HAP-1 (cell line): ENCODE results near the gene DKC1.
A peak's percentile ranks its signal among the peaks of the same experiment; 100 is the strongest.

Experiments used
- DNase-seq, 2 experiments: peaks; one replicate each; pipeline ENCODE4 v3.0.0-alpha.2; 2016 to 2020; ENCODE audit warnings: low spot score in 2 of 2
- H3K27me3 ChIP-seq: fragments of 250-450 bp; sonication (Bioruptor Pico); 2 replicates; pipeline ENCODE4 v1.5.1; 2020; ENCODE audit warnings: low read depth, mild to moderate bottlenecking, moderate library complexity
- H3K36me3 ChIP-seq: fragments of 250-450 bp; sonication (Bioruptor Pico); replicated peaks from 2 replicates; pipeline ENCODE4 v1.5.1; 2020; ENCODE audit warnings: mild to moderate bottlenecking
- H3K4me1 ChIP-seq: fragments of 250-450 bp; sonication (Bioruptor Pico); 2 replicates; pipeline ENCODE4 v1.5.1; 2020; ENCODE audit warnings: mild to moderate bottlenecking
- H3K4me3 ChIP-seq: fragments of 250-450 bp; sonication (Bioruptor Pico); 2 replicates; pipeline ENCODE4 v1.5.1; 2020; ENCODE audit warnings: mild to moderate bottlenecking, moderate library complexity
- H3K9me3 ChIP-seq: fragments of 250-450 bp; sonication (Bioruptor Pico); 2 replicates; pipeline ENCODE4 v1.5.1; 2020; ENCODE audit warnings: mild to moderate bottlenecking, moderate library complexity
- in situ Hi-C: fragments of 300-500 bp; cut with MboI; formaldehyde crosslinking; loops from 3 replicates; pipeline ENCODE4 v1.14.3; 2020; ENCODE audit warnings: low sequenced_read_pairs, inconsistent platforms, mixed read lengths

DKC1 gene

GRCh38 chrX:154785716-154786115, 23.1 kb downstream of the DKC1 start:
- Histone ChIP-seq H3K4me3 (no peak overlapping the region), H3K27me3 (no peaks in the 10 kb centered on the region), H3K9me3 (no peaks in the 10 kb centered on the region), H3K36me3 (no peaks in the 10 kb centered on the region; the same call in 1 of the 2 replicates), H3K4me1 (peaks cover 4% of the 10 kb centered on the region)
- in situ Hi-C loops, result no loop called here
- no peak for DNase-seq

- Histone ChIP-seq H3K27me3 (no peaks in the 10 kb centered on the region), H3K36me3 (no peaks in the 10 kb centered on the region; the same call in 1 of the 2 replicates), H3K9me3 (no peaks in the 10 kb centered on the region), H3K4me1 (peaks cover 4% of the 10 kb centered on the region), H3K4me3 (no peak overlapping the region)
- DNase-seq, result no peak
- in situ Hi-C loops, result no loop called here
Measured at GRCh38 chrX:154791467-154791866, 28.8 kb downstream of the DKC1 start.

GRCh38 chrX:154791939-154792338, 29.3 kb downstream of the DKC1 start:
- Histone ChIP-seq H3K27me3 (no peaks in the 10 kb centered on the region), H3K4me1 (peaks cover 4% of the 10 kb centered on the region), H3K4me3 (no peak overlapping the region), H3K36me3 (no peaks in the 10 kb centered on the region; the same call in 1 of the 2 replicates), H3K9me3 (no peaks in the 10 kb centered on the region)
- DNase-seq, result no peak
- in situ Hi-C loops, result no loop called here

GRCh38 chrX:154793084-154793795, 30.6 kb downstream of the DKC1 start:
- H3K4me3 ChIP-seq, result no peak overlapping the region
- H3K27me3 ChIP-seq, result no peaks in the 10 kb centered on the region
- no peaks in the 10 kb centered on the region; the same call in 1 of the 2 replicates for H3K36me3 ChIP-seq
- peaks cover 4% of the 10 kb centered on the region for H3K4me1 ChIP-seq
- no peak for DNase-seq
- in situ Hi-C loops, result no loop called here
- H3K9me3 ChIP-seq, result no peaks in the 10 kb centered on the region

- in situ Hi-C loops, result no loop called here
- no peaks in the 10 kb centered on the region for H3K9me3 ChIP-seq
- H3K36me3 ChIP-seq, result no peaks in the 10 kb centered on the region
- H3K4me1 ChIP-seq, result peaks cover 9% of the 10 kb centered on the region
- H3K27me3 ChIP-seq, result no peaks in the 10 kb centered on the region
- no peak overlapping the region for H3K4me3 ChIP-seq
- DNase-seq, result no peak
Measured at GRCh38 chrX:154795016-154795415, 32.4 kb downstream of the DKC1 start.

GRCh38 chrX:154797006-154797405, 34.3 kb downstream of the DKC1 start:
- in situ Hi-C loops, result no loop called here
- Histone ChIP-seq H3K27me3 (no peaks in the 10 kb centered on the region), H3K4me1 (peaks cover 12% of the 10 kb centered on the region), H3K36me3 (no peaks in the 10 kb centered on the region), H3K9me3 (no peaks in the 10 kb centered on the region), H3K4me3 (no peak overlapping the region)
- DNase-seq, result no peak

GRCh38 chrX:154799556-154800348, 37.1 kb downstream of the DKC1 start:
- DNase-seq, result peak; percentile 41 to 74
- no peak overlapping the region for H3K4me3 ChIP-seq
- H3K9me3 ChIP-seq, result no peaks in the 10 kb centered on the region
- H3K27me3 ChIP-seq, result no peaks in the 10 kb centered on the region
- in situ Hi-C loops, result no loop called here
- H3K4me1 ChIP-seq, result peaks cover 22% of the 10 kb centered on the region
- no peaks in the 10 kb centered on the region for H3K36me3 ChIP-seq

GRCh38 chrX:154800478-154801210, 38.0 kb downstream of the DKC1 start:
- no peak for DNase-seq
- no peak overlapping the region for H3K4me3 ChIP-seq
- H3K36me3 ChIP-seq, result no peaks in the 10 kb centered on the region
- no peaks in the 10 kb centered on the region for H3K27me3 ChIP-seq
- in situ Hi-C loops, result no loop called here
- no peaks in the 10 kb centered on the region for H3K9me3 ChIP-seq
- H3K4me1 ChIP-seq, result peaks cover 24% of the 10 kb centered on the region

- Histone ChIP-seq H3K27me3 (no peaks in the 10 kb centered on the region), H3K4me3 (no peak overlapping the region), H3K4me1 (peaks cover 28% of the 10 kb centered on the region), H3K36me3 (no peaks in the 10 kb centered on the region), H3K9me3 (no peaks in the 10 kb centered on the region)
- no peak for DNase-seq
- in situ Hi-C loops, result no loop called here
Measured at GRCh38 chrX:154802947-154803346, 40.3 kb downstream of the DKC1 start.

GRCh38 chrX:154804261-154804956, 41.7 kb downstream of the DKC1 start:
- H3K4me1 ChIP-seq, result peaks cover 26% of the 10 kb centered on the region
- H3K4me3 ChIP-seq, result peak overlapping the region; percentile 61
- H3K9me3 ChIP-seq, result no peaks in the 10 kb centered on the region; the same call in 1 of the 2 replicates
- H3K27me3 ChIP-seq, result no peaks in the 10 kb centered on the region
- in situ Hi-C loops, result no loop called here
- peak in 1 of 2 experiments; percentile 27 for DNase-seq
- H3K36me3 ChIP-seq, result no peaks in the 10 kb centered on the region

- Histone ChIP-seq H3K36me3 (no peaks in the 10 kb centered on the region), H3K27me3 (no peaks in the 10 kb centered on the region), H3K4me3 (peak within 1 kb of the TSS; percentile 61), H3K9me3 (no peaks in the 10 kb centered on the region; the same call in 1 of the 2 replicates), H3K4me1 (peaks cover 18% of the 10 kb centered on the region)
- DNase-seq, result peak; percentile 77 to 89
- in situ Hi-C loops, result no loop called here
Measured at GRCh38 chrX:154804957-154805695, 42.5 kb downstream of the DKC1 start, which contains the start of gene MPP1. Gene MPP1 (minus strand): TSS chrX:154805485. CDS start chrX:154805373, 112 bp downstream.

- in situ Hi-C loops, result no loop called here
- Histone ChIP-seq H3K9me3 (no peaks in the 10 kb centered on the region; the same call in 1 of the 2 replicates), H3K36me3 (no peaks in the 10 kb centered on the region), H3K4me3 (peak overlapping the region; percentile 61), H3K27me3 (no peaks in the 10 kb centered on the region), H3K4me1 (peaks cover 16% of the 10 kb centered on the region)
- DNase-seq, result no peak
Measured at GRCh38 chrX:154805696-154806091, 43.0 kb downstream of the DKC1 start.
